Measurements from ENCODE around the gene PHKA2.

The PHKA2 gene

DNA sequence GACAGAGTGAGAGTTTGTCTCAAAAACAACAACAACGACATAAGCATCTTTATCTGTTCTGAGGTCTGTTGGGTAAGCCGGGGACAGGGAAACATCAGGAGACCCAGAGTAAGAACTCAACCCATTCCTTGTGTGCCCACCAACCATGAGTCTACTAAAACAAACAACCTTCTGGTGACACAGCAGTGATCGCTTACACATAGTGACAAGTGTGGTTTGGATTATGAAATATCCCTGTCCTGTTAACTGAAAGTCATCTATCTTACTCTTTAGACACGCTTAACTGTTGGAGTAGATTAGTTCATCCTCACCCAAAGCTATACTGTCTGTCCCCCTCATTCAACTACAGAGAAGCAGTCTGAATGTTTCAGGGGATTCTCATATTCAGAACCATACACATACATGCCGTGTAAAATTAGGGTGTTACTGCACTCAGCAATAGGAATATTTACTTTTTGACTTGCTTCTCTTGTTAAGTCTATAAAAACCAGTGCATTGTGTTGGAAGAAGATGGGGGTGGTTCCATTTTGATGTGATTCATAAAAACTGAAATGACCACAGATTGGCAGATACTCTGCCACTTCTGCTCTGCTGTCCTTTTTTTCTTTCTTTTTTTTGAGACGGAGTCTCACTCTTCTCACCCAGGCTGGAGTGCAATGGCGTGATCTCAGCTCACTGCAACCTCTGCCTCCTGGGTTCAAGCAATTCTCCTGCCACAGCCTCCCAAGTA is 27.4 kb downstream of the PHKA2 start:
- DNase-seq = no peak
- Histone ChIP-seq H3K9ac (ENCODE audit: low read depth, low read length) (no peak overlapping the region), H3K27ac (ENCODE audit: low read length) (no peak overlapping the region), H3K4me3 (ENCODE audit: low read depth in 1 of 2, low read length in 2 of 2) (no peak overlapping the region), H2AFZ (ENCODE audit: low read depth, low read length) (no peak overlapping the region), H3K4me2 (ENCODE audit: insufficient read depth, low read length) (no peak overlapping the region), H3K36me3 (ENCODE audit: insufficient read depth, low read length) (peaks cover 5% of the 10 kb centered on the region; the same call in 1 of the 2 replicates), H4K20me1 (ENCODE audit: insufficient read depth, low read length) (peaks cover 3% of the 10 kb centered on the region; the same call in 1 of the 2 replicates), H3K79me2 (ENCODE audit: insufficient read depth, low read length) (peaks cover 4% of the 10 kb centered on the region; the same call in 1 of the 2 replicates), H3K4me1 (ENCODE audit: insufficient read depth, low read length) (no peaks in the 10 kb centered on the region), H3K9me3 (ENCODE audit: insufficient read depth, low read length, severe bottlenecking) (no peaks in the 10 kb centered on the region), H3K27me3 (ENCODE audit: insufficient read depth, low read length, poor library complexity) (no peaks in the 10 kb centered on the region)
- ATAC-seq (ENCODE audit: insufficient read depth, low read depth) = no peak
- no peak for TF ChIP-seq CTCF (IDR thresholded peaks at IDR 0.05; ENCODE audit: borderline replicate concordance, extremely low read depth, low read length, poor library complexity, severe bottlenecking)
- no peak for TF ChIP-seq EZH2 (IDR thresholded peaks at IDR 0.05; ENCODE audit: borderline replicate concordance, low read depth, low read length, severe bottlenecking)

DNA sequence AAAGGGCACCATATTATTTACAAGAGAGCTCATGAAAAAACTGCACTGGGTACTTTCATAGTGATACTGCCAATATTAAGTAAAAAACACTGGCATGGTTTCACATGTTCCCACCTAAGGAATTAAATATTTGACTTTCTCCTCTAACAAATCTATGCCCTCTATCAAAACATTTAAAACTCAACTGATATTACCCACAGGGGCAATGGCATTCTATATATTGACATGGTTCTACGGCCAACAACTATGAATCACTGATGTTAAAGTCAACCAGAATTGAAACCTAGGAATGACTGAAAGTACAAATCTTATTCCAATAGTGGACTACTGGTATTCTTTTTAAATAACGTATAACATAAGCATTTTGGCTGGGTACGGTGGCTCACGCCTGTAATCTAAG is 28.2 kb downstream of the PHKA2 start:
- peaks cover 12% of the 10 kb centered on the region; the same call in 1 of the 2 replicates for H3K36me3 ChIP-seq (ENCODE audit: insufficient read depth, low read length)
- H3K9ac ChIP-seq (ENCODE audit: low read depth, low read length) = no peak overlapping the region
- H3K9me3 ChIP-seq (ENCODE audit: insufficient read depth, low read length, severe bottlenecking) = no peaks in the 10 kb centered on the region
- DNase-seq (no peak), ATAC-seq (ENCODE audit: insufficient read depth, low read depth) (no peak)
- H4K20me1 ChIP-seq (ENCODE audit: insufficient read depth, low read length) = peaks cover 3% of the 10 kb centered on the region; the same call in 1 of the 2 replicates
- H3K4me3 ChIP-seq (ENCODE audit: low read depth in 1 of 2, low read length in 2 of 2) = no peak overlapping the region
- TF ChIP-seq EZH2 (IDR thresholded peaks at IDR 0.05; ENCODE audit: borderline replicate concordance, low read depth, low read length, severe bottlenecking) (no peak), CTCF (IDR thresholded peaks at IDR 0.05; ENCODE audit: borderline replicate concordance, extremely low read depth, low read length, poor library complexity, severe bottlenecking) (no peak)
- H3K4me2 ChIP-seq (ENCODE audit: insufficient read depth, low read length) = no peak overlapping the region
- no peaks in the 10 kb centered on the region for H3K27me3 ChIP-seq (ENCODE audit: insufficient read depth, low read length, poor library complexity)
- no peak overlapping the region for H3K27ac ChIP-seq (ENCODE audit: low read length)
- no peaks in the 10 kb centered on the region for H3K4me1 ChIP-seq (ENCODE audit: insufficient read depth, low read length)
- no peak overlapping the region for H2AFZ ChIP-seq (ENCODE audit: low read depth, low read length)
- peaks cover 2% of the 10 kb centered on the region; the same call in 1 of the 2 replicates for H3K79me2 ChIP-seq (ENCODE audit: insufficient read depth, low read length)

GRCh38 chrX:18951032-18951431 is 32.9 kb downstream of the PHKA2 start:
- Histone ChIP-seq H3K36me3 (ENCODE audit: insufficient read depth, low read length) (peaks cover 22% of the 10 kb centered on the region), H3K4me1 (ENCODE audit: insufficient read depth, low read length) (no peaks in the 10 kb centered on the region), H4K20me1 (ENCODE audit: insufficient read depth, low read length) (no peaks in the 10 kb centered on the region; the same call in 1 of the 2 replicates), H2AFZ (ENCODE audit: low read depth, low read length) (no peak overlapping the region), H3K4me2 (ENCODE audit: insufficient read depth, low read length) (no peak overlapping the region), H3K27me3 (ENCODE audit: insufficient read depth, low read length, poor library complexity) (no peaks in the 10 kb centered on the region), H3K27ac (ENCODE audit: low read length) (no peak overlapping the region), H3K9ac (ENCODE audit: low read depth, low read length) (no peak overlapping the region), H3K79me2 (ENCODE audit: insufficient read depth, low read length) (no peaks in the 10 kb centered on the region), H3K9me3 (ENCODE audit: insufficient read depth, low read length, severe bottlenecking) (no peaks in the 10 kb centered on the region), H3K4me3 (ENCODE audit: low read depth in 1 of 2, low read length in 2 of 2) (no peak overlapping the region)
- DNase-seq (no peak), ATAC-seq (ENCODE audit: insufficient read depth, low read depth) (no peak)
- peak; percentile 9 for TF ChIP-seq CTCF (IDR thresholded peaks at IDR 0.05; ENCODE audit: borderline replicate concordance, extremely low read depth, low read length, poor library complexity, severe bottlenecking)
- TF ChIP-seq EZH2 (IDR thresholded peaks at IDR 0.05; ENCODE audit: borderline replicate concordance, low read depth, low read length, severe bottlenecking) = no peak
